Lung (tissue), 12 donors: Measurements from ENCODE around the gene HOXB5. TPM values are rescaled to one million over a fixed set of nuclear protein-coding genes. Genes with fewer than 3 reads are reported as not detected.

Experiments
- ATAC-seq: fragments of 200-7000 bp; cut with Tn5 transposase; one replicate; pipeline ENCODE4 v1.9.1; 2020; ENCODE audit warnings: moderate number of reproducible peaks; ENCODE audit not compliant: insufficient read depth, low FRiP score
- DNase-seq, 3 donors: peaks; one replicate each; pipeline ENCODE4 v3.0.0-alpha.2; 2013 to 2017
- H3K27ac ChIP-seq, 2 donors: one replicate each; pipeline ENCODE4 v1.5.1; 2013; ENCODE audit warnings: mild to moderate bottlenecking in 2 of 2, moderate library complexity in 2 of 2, control low read depth in 1 of 2, inconsistent platforms in 1 of 2, low read depth in 1 of 2, low read length in 1 of 2
- H3K27me3 ChIP-seq, 3 donors: one replicate each; pipeline ENCODE4 v1.5.1; 2013; ENCODE audit warnings: low read length in 2 of 3; ENCODE audit not compliant: control insufficient read depth in 3 of 3, insufficient read depth in 3 of 3
- H3K36me3 ChIP-seq, 4 donors: one replicate each; pipeline ENCODE4 v1.5.1; 2013; ENCODE audit warnings: low read length in 4 of 4, mild to moderate bottlenecking in 1 of 4, moderate library complexity in 1 of 4; ENCODE audit not compliant: control insufficient read depth in 4 of 4, insufficient read depth in 4 of 4
- H3K4me1 ChIP-seq, 5 donors: one replicate each; pipeline ENCODE4 v1.5.1; 2013; ENCODE audit warnings: low read length in 5 of 5, mild to moderate bottlenecking in 2 of 5, moderate library complexity in 1 of 5; ENCODE audit not compliant: control insufficient read depth in 5 of 5, insufficient read depth in 5 of 5
- H3K4me3 ChIP-seq: one replicate; pipeline ENCODE4 v1.5.1; 2013; ENCODE audit warnings: mild to moderate bottlenecking, control low read depth, moderate library complexity
- H3K9ac ChIP-seq, 2 donors: one replicate each; pipeline ENCODE4 v1.5.1; 2013; ENCODE audit warnings: low read length in 2 of 2, control low read depth in 1 of 2; ENCODE audit not compliant: insufficient read depth in 1 of 2
- H3K9me3 ChIP-seq, 4 donors: one replicate each; pipeline ENCODE4 v1.5.1; 2013; ENCODE audit warnings: low read length in 3 of 4, mild to moderate bottlenecking in 1 of 4, moderate library complexity in 1 of 4; ENCODE audit not compliant: control insufficient read depth in 4 of 4, insufficient read depth in 3 of 4
- WGBS, 2 donors: extraction: QIAGEN DNeasy Blood & Tissue Kit; methylation state at CpG; one replicate each; pipeline ENCODE4 v1.1.7; 2013; 5-methylcytosine and 5-hydroxymethylcytosine counted together
- polyA plus RNA-seq, 2 donors: library from polyadenylated mRNA; stranded (reverse); fragments of 200-250 nt; gene quantifications; one replicate each; pipeline ENCODE4 v1.2.1, GENCODE V29; 2013
- total RNA-seq, 2 donors: library from RNA; depleted of rRNA in 1 of 2; stranded (reverse); fragments of >200 nt in 1 of 2; gene quantifications; one replicate each; pipeline ENCODE4 v1.2.1, GENCODE V29; 2014 to 2021
- TF ChIP-seq, protein P1 (sequence below): IDR thresholded peaks from 2 replicates; pipeline ENCODE4 v1.5.1; 2012; ENCODE audit warnings: mild to moderate bottlenecking; ENCODE audit errors: control extremely low read depth, extremely low read depth
- donor health status: control.
- donor health status: control.
- donor health status: Bipolar disorder and iron deficiency.
- donor health status: healthy.
- donor health status: DM: yes; HTN: yes; CAD: no.

Gene HOXB5
- total and polyA plus RNA-seq, 4 donors, result 1.8 to 2.9 (median 2.2) TPM

DNA sequence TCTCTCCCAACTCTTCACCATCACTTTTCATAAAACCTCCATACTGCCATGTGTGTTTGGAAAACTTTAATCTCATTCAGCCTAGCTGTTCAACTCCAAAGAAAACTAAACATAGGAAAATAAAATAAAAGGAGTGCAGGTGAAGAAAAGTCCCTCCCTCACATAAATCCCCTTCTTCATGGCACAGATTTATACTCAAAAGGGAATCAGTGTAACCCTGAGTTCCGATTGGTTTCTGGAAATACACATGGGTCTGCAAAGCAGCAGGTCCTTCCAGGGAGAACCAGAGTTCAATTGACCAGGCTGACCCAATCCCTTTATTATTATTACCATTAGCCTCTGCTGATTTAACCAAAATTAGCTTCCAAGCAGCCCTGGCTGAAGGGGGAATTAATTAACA is 39.8 kb downstream of the HOXB5 start:
- ATAC-seq (no peak), DNase-seq (peak in 2 of 3 donors; percentile 42 to 61)
- 52 to 74% methylated on average over 1 of the region's 1 CpG for WGBS, 2 donors
- Histone ChIP-seq H3K27ac (no peak overlapping the region), H3K27me3 (peaks cover 0 to 54% (median 0%) of the 10 kb centered on the region in 3 donors), H3K36me3 (peaks cover 0 to 21% (median 4%) of the 10 kb centered on the region in 4 donors), H3K9ac (peak overlapping the region in 1 of 2 donors; percentile 96), H3K4me1 (peaks cover 0 to 82% (median 10%) of the 10 kb centered on the region in 5 donors), H3K4me3 (no peak overlapping the region), H3K9me3 (peaks cover 0 to 3% (median 0%) of the 10 kb centered on the region in 4 donors)
- TF ChIP-seq, protein P1, sequence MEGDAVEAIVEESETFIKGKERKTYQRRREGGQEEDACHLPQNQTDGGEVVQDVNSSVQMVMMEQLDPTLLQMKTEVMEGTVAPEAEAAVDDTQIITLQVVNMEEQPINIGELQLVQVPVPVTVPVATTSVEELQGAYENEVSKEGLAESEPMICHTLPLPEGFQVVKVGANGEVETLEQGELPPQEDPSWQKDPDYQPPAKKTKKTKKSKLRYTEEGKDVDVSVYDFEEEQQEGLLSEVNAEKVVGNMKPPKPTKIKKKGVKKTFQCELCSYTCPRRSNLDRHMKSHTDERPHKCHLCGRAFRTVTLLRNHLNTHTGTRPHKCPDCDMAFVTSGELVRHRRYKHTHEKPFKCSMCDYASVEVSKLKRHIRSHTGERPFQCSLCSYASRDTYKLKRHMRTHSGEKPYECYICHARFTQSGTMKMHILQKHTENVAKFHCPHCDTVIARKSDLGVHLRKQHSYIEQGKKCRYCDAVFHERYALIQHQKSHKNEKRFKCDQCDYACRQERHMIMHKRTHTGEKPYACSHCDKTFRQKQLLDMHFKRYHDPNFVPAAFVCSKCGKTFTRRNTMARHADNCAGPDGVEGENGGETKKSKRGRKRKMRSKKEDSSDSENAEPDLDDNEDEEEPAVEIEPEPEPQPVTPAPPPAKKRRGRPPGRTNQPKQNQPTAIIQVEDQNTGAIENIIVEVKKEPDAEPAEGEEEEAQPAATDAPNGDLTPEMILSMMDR, result no peak

DNA sequence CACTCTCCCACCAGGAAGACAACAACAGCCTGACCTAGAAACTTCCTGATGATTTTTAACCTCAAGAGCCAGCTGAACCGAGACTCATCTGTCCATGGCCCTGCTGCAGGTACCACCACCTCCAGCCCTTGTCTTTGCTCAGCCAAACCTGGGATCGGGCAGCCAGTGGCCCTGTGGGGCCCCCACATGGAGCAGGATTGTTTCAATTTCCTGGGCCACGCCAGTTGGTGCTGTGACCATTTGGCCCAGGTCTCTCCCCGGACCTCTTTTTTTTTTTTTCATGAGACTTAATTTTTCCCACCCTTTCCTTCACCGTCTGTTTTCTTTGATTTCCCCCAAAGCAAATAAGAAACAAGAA is 40.4 kb downstream of the HOXB5 start:
- Histone ChIP-seq H3K4me3 (no peak overlapping the region), H3K36me3 (peaks cover 0 to 19% (median 4%) of the 10 kb centered on the region in 4 donors), H3K27ac (peak overlapping the region in 1 of 2 donors; percentile 7), H3K9ac (peak overlapping the region in 1 of 2 donors; percentile 96), H3K4me1 (peaks cover 0 to 81% (median 10%) of the 10 kb centered on the region in 5 donors), H3K27me3 (peaks cover 0 to 57% (median 0%) of the 10 kb centered on the region in 3 donors), H3K9me3 (peaks cover 0 to 3% (median 0%) of the 10 kb centered on the region in 4 donors)
- 49 to 70% methylated on average over 5 of the region's 5 CpGs for WGBS, 2 donors
- ATAC-seq (no peak), DNase-seq (no peak)
- TF ChIP-seq, protein P1, result no peak

DNA sequence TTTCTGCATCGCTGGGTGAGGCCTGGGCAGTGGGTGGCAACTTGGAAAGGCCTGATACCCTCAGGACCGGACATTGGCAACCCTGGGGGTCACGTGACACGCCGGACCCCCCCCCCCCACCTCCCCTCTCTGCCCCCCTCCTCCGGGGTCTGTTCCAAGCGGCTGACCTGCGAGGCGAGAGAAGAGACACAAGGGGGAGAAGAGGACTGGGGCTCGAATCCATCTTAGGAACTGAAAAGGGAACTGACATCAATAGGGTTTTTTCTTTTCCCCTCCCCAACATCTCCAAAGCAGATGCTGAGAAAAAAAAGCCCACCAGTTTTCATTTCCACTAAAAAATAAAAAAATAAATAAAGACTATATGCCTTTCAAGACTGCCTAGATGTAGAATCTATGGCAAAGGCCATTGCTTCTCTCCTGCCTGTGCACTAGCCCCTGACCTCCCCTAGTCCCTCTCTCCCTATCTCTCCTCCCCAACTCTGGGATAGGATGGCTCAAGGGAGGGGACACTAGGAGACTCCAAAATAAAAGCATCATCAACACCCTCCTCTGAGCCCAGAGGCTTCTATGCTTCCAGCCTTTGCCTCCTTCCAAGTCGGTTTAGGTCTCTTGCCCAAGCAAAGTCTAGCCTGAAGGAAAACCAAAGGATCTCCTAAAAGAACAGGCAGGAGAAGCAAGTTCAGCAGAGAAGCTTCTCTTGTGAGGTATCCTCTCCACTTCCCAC is 41.0 kb downstream of the HOXB5 start:
- peak; percentile 84 to 90 (median 88) for DNase-seq
- Histone ChIP-seq H3K4me3 (no peak overlapping the region), H3K27ac (peak overlapping the region in 1 of 2 donors; percentile 87), H3K36me3 (peaks cover 0 to 18% (median 4%) of the 10 kb centered on the region in 4 donors), H3K9me3 (peaks cover 0 to 3% (median 0%) of the 10 kb centered on the region in 4 donors), H3K4me1 (peaks cover 0 to 81% (median 10%) of the 10 kb centered on the region in 5 donors), H3K27me3 (peaks cover 0 to 61% (median 0%) of the 10 kb centered on the region in 3 donors), H3K9ac (peak overlapping the region in 1 of 2 donors; percentile 96)
- TF ChIP-seq, protein P1, result no peak
- ATAC-seq, result no peak
- 39 to 68% methylated on average over 10 to 11 of the region's 11 CpGs for WGBS, 2 donors
